Measurements from ENCODE around the gene GAB1.

Gene GAB1

DNA sequence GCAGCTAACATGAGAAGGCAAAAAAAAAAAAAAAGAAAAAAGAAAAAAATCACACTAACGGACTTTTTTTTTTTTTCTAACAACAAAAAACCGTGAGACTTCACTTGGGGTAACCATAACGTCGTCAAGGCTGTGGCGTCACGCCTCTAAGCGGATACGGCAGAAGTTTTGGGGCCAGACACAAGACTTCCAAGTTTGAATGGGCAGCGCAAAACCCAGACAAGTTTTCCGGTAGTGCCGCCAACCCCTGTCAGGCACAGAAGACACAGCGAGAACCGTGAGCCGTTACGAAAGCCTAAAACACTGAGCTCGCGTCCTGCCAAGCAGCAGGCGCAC, 176.3 kb downstream of the GAB1 start:
- no peak for DNase-seq

DNA sequence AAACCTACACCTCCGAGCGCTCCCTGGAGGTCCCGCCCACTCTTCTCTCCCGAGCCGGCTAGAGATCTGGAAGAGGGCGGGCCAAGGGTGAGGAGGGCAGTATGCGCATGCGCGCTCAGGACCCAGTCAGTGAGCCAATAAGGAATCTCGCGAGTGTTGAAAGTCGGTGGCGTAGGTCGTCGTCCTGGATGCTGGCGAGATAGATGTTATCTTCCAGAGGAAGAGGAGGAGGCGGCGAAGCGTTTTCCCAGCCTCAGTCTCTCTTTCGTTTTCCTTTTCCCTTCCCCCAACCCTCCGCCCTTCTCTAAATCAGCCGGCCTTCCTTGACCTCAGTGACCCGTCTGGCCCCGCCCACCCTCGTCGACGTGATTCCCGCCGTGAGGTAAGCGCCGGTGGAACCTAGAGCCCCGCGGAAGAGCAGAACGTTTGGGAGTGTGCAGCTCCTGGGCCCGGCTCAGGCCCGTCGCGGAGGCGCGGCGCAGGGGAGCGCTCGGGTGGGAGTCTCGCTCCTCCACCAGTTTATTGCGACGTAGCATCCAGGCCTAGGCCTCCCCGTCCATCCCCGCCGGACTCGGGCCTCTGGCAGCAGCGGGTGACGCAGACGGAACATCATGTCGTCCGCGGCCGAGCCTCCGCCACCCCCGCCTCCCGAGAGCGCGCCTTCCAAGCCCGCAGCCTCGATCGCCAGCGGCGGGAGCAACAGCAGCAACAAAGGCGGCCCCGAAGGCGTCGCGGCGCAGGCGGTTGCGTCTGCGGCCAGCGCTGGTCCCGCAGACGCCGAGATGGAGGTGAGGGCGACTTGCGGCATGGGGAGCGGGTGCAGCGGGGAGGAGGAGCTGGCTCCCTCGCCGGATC, 176.9 kb downstream of the GAB1 start, which contains the start of gene SMARCA5:
Gene SMARCA5 (plus strand): TSS at position 389 of the 855 bp plus-strand sequence. CDS start 223 bp downstream, at position 612.
- DNase-seq: peak; percentile 95 to 97

DNA sequence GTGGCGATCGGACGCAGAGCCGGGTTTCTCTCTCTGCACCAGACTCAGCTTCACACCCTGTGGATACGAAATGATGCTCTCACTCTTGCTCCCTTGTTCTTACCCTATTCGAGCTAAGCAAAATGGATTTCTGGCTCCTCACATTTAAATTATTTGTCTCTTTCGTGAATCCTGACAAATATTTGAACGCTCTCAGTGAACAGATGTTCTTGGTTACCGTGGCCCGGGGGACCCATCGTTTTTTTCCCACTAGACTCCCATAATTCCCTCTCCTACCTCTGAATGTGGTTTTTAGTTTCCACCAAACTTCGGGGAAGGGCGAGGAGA, 177.5 kb downstream of the GAB1 start:
- DNase-seq: no peak

- peak; percentile 46 to 48 for DNase-seq
Measured at GRCh38 chr4:143514497-143514896, 177.8 kb downstream of the GAB1 start.

- DNase-seq: no peak
Measured at GRCh38 chr4:143514901-143515300, 178.2 kb downstream of the GAB1 start.

DNA sequence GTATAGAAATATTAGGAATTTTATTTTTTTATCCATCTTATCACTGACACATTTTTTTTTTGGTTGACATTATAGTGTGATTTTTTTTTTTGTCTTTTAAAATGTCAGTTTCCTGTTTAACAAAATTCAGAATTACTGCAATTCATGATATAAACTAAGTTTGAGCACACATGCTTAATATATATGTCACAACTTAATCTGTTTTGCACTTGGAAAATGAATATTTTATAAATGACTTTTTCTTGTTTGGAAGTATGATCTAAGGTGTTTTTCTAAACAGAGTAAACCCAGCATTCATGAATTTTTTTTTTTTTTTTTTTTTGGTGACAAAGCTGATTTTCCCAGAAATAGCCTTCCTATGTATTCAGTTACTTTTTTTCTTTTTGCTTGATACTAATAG, 179.2 kb downstream of the GAB1 start:
- DNase-seq: no peak

DNA sequence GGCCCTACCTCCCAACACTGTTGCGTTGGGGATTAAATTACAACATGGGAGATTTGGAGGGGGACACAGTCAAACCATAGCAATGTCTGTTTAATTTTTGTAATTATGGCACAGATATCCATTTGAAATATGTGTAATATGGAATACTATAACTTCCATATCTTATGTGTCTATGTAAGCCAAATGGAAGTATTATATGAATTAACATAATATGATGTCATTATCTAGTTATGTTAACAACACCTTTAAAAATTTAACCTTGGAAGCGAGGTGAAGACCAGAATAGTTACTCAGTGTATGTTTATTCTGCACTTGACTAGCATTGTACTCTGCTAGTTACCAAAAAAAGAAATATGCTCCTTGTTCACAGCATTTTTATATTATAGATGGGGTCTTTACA, 181.1 kb downstream of the GAB1 start:
- no peak for DNase-seq
